T-helper 17 cell (primary cell): ENCODE measurements around the gene U2AF1L4. TPM values are rescaled to one million over a fixed set of nuclear protein-coding genes. Genes with fewer than 3 reads are reported as not detected.

ENCODE experiments used
- ATAC-seq: fragments of 150-1000 bp; cut with Tn5 transposase; 2 replicates; pipeline ENCODE4 v1.10.0; 2021; ENCODE audit warnings: mild to moderate bottlenecking, moderate library complexity
- DNase-seq, 3 donors: peaks; one replicate each; pipeline versions ENCODE4 v3.0.0 to v3.0.0-alpha.2; 2020 to 2021
- H3K9me3 ChIP-seq: one replicate; pipeline ENCODE4 v1.7.0; 2013; ENCODE audit warnings: low read length, mild to moderate bottlenecking; ENCODE audit not compliant: control insufficient read depth, poor library complexity, severe bottlenecking
- H3K27ac Mint-ChIP-seq: one replicate; pipeline ENCODE4 v1.8.0; 2022; ENCODE audit warnings: mild to moderate bottlenecking, moderate library complexity, mixed read lengths
- H3K27me3 Mint-ChIP-seq: one replicate; pipeline ENCODE4 v1.8.0; 2022; ENCODE audit warnings: mixed read lengths
- H3K36me3 Mint-ChIP-seq: one replicate; pipeline ENCODE4 v1.8.0; 2022; ENCODE audit warnings: low read depth, mixed read lengths
- H3K4me1 Mint-ChIP-seq: one replicate; pipeline ENCODE4 v1.8.0; 2022; ENCODE audit warnings: mild to moderate bottlenecking, mixed read lengths
- H3K4me3 Mint-ChIP-seq: one replicate; pipeline ENCODE4 v1.8.0; 2022; ENCODE audit warnings: mild to moderate bottlenecking, moderate library complexity, mixed read lengths
- total RNA-seq, 4 donors: library from RNA in 2 of 4; stranded (reverse) in 2 of 4; gene quantifications; one replicate each; pipeline ENCODE4 v1.2.3 and lab custom pipeline; 2022 to 2026

U2AF1L4 gene
- total RNA-seq, 2 donors from 2014 or later: 48.1 to 68.2 TPM

DNA sequence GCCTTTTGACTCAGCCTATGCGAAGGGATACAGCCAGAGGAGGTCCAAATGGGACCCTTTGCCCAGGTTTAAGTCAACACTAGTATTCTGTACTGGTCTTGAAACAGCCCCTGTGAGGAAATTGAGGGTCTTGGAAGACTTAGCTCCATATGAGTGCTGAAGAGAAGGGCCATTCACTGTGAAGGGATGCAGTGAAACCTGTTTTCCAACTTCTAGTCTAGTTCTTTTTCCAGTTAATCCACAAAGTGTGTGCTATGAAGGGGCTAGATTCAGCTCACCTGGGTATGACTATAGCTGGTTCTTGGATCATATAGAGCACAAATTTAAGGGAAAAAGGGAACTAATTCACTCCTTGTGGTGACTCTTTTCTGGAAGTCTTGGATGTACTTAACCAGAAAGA lies 36.8 kb downstream of the U2AF1L4 start:
- H3K27ac Mint-ChIP-seq: no peak overlapping the region
- ATAC-seq: no peak

DNA sequence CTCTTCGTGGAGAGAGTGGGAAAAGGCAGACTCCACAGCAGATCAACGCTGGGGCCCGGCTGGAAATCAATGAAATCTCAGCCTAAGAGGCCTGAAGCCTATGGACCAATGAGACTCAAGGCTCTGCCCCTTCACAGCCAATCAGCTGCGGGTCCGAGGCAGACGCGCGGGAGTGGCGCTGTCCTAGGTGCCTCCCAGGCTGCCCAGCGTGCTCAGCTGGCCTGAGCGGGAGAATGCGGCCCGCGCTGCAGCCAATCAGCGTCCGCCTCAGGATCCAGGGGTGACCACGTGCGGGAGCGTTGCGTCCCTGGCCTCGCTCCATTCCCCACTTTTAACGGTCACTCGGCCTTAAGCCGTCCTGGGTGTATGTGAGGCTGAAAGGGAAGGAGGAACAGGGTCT lies 41.0 kb downstream of the U2AF1L4 start, which contains the start of gene ZBTB32:
ZBTB32 (plus strand) TSS at position 341 of the 400 bp plus-strand sequence. CDS start 10,069 bp downstream, outside the sequence.
- Mint-ChIP-seq H3K36me3 (no peaks in the 10 kb centered on the region), H3K4me1 (peaks cover 6% of the 10 kb centered on the region), H3K27ac (no peak within 1 kb of the TSS), H3K27me3 (peaks cover 6% of the 10 kb centered on the region), H3K4me3 (no peak within 1 kb of the TSS)
- no peak for ATAC-seq
- no peak for DNase-seq
- no peaks in the 10 kb centered on the region for H3K9me3 ChIP-seq

More for the DNA sequence above, 36.8 kb downstream of the U2AF1L4 start:
- no peak for DNase-seq
- Mint-ChIP-seq H3K27me3 (no peaks in the 10 kb centered on the region), H3K36me3 (no peaks in the 10 kb centered on the region), H3K4me1 (peaks cover 17% of the 10 kb centered on the region), H3K4me3 (no peak overlapping the region)
- H3K9me3 ChIP-seq: no peaks in the 10 kb centered on the region

DNA sequence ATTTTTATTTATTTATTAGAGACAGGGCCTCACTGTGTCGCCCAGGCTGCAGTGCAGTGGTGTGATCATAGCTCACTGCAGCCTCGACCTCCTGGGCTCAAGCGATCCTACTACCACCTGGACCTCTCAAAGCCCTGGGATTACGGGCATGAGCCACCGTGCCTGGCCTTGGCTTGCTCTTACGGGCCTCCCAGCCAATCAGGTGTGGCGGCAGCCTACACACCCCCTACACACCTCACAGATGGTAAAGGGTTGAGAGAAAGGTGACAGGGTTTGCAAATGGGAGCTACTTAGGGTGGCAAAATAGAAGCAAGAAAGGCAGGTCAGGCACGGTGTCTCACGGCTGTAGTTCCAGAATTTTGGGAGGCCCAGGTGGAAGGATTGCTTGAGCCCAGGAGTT lies 41.9 kb downstream of the U2AF1L4 start:
- Mint-ChIP-seq H3K4me1 (peaks cover 6% of the 10 kb centered on the region), H3K27ac (no peak overlapping the region), H3K36me3 (no peaks in the 10 kb centered on the region), H3K27me3 (peaks cover 6% of the 10 kb centered on the region), H3K4me3 (peak overlapping the region; percentile 97)
- no peaks in the 10 kb centered on the region for H3K9me3 ChIP-seq
- DNase-seq (no peak), ATAC-seq (no peak)

DNA sequence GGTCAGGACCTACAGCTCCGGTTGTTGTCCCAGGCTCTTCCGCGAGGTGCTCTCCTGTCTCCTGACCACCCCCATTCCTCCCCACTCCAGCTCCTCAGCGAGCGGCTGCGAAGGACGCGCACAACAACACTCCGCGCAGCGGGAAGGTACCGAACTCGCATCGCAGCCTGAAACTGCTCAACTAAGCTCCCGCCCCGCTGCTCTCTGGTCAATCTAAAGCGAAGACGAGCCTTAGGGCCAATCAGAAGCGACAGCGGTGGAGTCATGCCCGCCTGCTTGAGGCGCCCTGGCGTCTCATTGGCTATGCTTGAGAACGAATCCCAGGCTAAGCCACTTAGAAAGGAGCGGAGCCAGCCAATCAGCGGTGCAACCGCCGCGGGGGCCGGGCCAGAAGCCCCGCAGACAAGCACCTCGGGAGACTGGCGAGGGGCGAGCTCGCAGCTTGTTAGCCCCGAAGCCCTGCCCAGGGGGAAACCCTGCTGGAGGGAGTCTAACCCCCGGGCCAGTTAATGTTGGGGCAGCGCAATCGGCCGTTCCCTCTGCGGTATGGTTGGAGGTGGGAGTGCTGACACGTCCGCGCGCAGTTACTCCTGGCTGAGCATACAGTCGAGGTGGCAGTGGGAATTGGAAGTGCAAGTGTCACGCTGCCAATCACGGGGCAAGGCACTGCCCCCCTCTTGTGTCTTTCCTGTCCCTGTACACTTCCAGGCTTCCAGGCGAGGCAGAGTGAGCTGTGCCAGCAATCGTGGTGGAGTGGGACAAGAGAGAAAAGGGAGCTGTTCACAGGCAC lies 42.8 kb downstream of the U2AF1L4 start:
- H3K9me3 ChIP-seq: no peaks in the 10 kb centered on the region
- H3K4me1 Mint-ChIP-seq: peaks cover 6% of the 10 kb centered on the region
- peaks cover 6% of the 10 kb centered on the region for H3K27me3 Mint-ChIP-seq
- peak overlapping the region; percentile 97 for H3K4me3 Mint-ChIP-seq
- no peaks in the 10 kb centered on the region for H3K36me3 Mint-ChIP-seq
- DNase-seq (peak; percentile 83 to 89 (median 83)), ATAC-seq (peak; percentile 100)
- H3K27ac Mint-ChIP-seq: peak overlapping the region; percentile 95

DNA sequence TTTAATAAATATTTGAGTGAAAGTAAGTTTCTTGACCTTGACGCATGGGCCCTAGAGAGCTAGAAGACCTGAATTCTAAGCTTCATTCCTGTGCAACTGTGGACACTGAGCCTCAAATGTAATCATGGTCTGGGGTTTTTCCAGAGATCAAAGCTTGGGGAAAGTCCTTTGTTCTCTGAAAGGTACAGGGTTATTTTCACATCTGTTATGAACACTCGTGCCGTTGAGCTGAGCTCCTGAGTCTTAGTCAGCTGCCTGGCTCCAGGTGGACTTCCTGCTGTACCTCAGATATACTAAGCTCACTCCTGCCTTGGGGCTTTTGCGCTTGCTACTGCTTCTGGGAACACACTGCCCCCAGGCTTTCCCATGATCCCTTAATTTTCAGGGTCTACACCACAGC lies 48.4 kb downstream of the U2AF1L4 start:
- Mint-ChIP-seq H3K27me3 (no peaks in the 10 kb centered on the region), H3K4me3 (no peak overlapping the region), H3K36me3 (no peaks in the 10 kb centered on the region), H3K4me1 (peaks cover 3% of the 10 kb centered on the region), H3K27ac (no peak overlapping the region)
- ATAC-seq (no peak), DNase-seq (no peak)
- no peaks in the 10 kb centered on the region for H3K9me3 ChIP-seq

DNA sequence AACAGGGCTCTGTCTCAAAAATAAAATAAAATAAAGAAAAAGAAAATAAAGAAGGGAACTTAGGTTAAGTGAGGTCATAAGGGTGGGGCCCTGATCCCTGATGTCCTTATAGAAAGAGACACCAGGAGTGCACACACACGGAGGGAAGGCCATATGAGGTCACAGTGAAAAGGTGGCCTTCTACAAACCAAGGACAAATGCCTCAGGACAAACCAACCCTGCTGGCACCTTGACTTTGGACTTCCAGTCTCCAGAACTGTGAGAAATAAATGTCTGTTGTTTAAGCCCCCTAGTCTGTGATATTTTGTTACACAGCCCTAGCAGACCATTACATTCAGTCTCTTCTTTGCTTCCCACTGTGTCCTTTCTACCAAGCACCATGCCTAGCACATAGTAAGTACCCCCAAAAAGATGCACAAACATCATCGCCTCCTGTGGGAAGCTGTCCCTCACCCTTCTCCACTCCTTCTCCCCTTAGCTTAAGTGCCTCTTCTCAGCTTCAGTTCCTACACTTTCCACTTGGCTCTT lies 49.3 kb downstream of the U2AF1L4 start:
- Mint-ChIP-seq H3K4me1 (peaks cover 3% of the 10 kb centered on the region), H3K27ac (no peak overlapping the region), H3K36me3 (no peaks in the 10 kb centered on the region), H3K4me3 (no peak overlapping the region), H3K27me3 (no peaks in the 10 kb centered on the region)
- DNase-seq (no peak), ATAC-seq (no peak)
- no peaks in the 10 kb centered on the region for H3K9me3 ChIP-seq

GRCh38 chr19:35693835-35694599 lies 51.2 kb downstream of the U2AF1L4 start:
- ATAC-seq (peak; percentile 100), DNase-seq (peak; percentile 72 to 88 (median 79))
- Mint-ChIP-seq H3K36me3 (no peaks in the 10 kb centered on the region), H3K4me1 (peaks cover 3% of the 10 kb centered on the region), H3K27ac (no peak overlapping the region), H3K4me3 (no peak overlapping the region), H3K27me3 (peaks cover 6% of the 10 kb centered on the region)
- H3K9me3 ChIP-seq: no peaks in the 10 kb centered on the region

- H3K36me3 Mint-ChIP-seq: no peaks in the 10 kb centered on the region
- no peaks in the 10 kb centered on the region for H3K9me3 ChIP-seq
- peaks cover 6% of the 10 kb centered on the region for H3K27me3 Mint-ChIP-seq
- H3K27ac Mint-ChIP-seq: peak overlapping the region; percentile 16
- peak; percentile 12 for ATAC-seq
- H3K4me3 Mint-ChIP-seq: no peak overlapping the region
- DNase-seq: no peak
- peaks cover 3% of the 10 kb centered on the region for H3K4me1 Mint-ChIP-seq
Measured at GRCh38 chr19:35693422-35693821, 51.8 kb downstream of the U2AF1L4 start.

Other genes starting within 250 kb of the U2AF1L4 start
- not detected for gene DMKN, start 231.8 kb downstream of the U2AF1L4 start, total RNA-seq
- gene SBSN, start 217.1 kb downstream of the U2AF1L4 start, total RNA-seq: not detected
- not detected for gene GAPDHS, start 212.0 kb downstream of the U2AF1L4 start, total RNA-seq
- 10 to 100 TPM; 30.5 to 37.0 TPM for gene TMEM147, start 199.8 kb downstream of the U2AF1L4 start, total RNA-seq
- not detected for gene ATP4A, start 181.8 kb downstream of the U2AF1L4 start, total RNA-seq
- not detected for gene PMIS2, start 159.2 kb downstream of the U2AF1L4 start, total RNA-seq
- gene HAUS5, start 132.7 kb downstream of the U2AF1L4 start, total RNA-seq: 10 to 100 TPM; 24.0 to 27.0 TPM
- 10 to 100 TPM; 39.6 to 40.8 TPM for gene RBM42, start 116.4 kb downstream of the U2AF1L4 start, total RNA-seq
- under 1 TPM; 0.50 to 0.52 TPM for gene ETV2, start 103.7 kb downstream of the U2AF1L4 start, total RNA-seq
- gene COX6B1, start 97.1 kb downstream of the U2AF1L4 start, total RNA-seq: 100 to 1,000 TPM; 194 to 206 TPM
- under 1 TPM in 1 of 2 donors, not detected in 1; 0.44 TPM for gene UPK1A, start 78.9 kb downstream of the U2AF1L4 start, total RNA-seq
- 1 to 10 TPM; 3.4 to 5.0 TPM for gene ZBTB32, start 40.9 kb downstream of the U2AF1L4 start, total RNA-seq
- gene KMT2B, start 27.4 kb downstream of the U2AF1L4 start, total RNA-seq: 10 to 100 TPM; 74.0 to 76.1 TPM
- gene IGFLR1, start 3.0 kb downstream of the U2AF1L4 start, total RNA-seq: 10 to 100 TPM; 48.1 to 59.0 TPM
- gene PSENEN, start 233 bp upstream of the U2AF1L4 start, total RNA-seq: 10 to 100 TPM; 21.2 to 24.9 TPM
- 10 to 100 TPM; 12.6 to 13.6 TPM for gene LIN37, start 3.2 kb upstream of the U2AF1L4 start, total RNA-seq
- gene HSPB6, start 11.6 kb upstream of the U2AF1L4 start, total RNA-seq: not detected
- 10 to 100 TPM; 36.2 to 36.6 TPM for gene PROSER3, start 12.8 kb upstream of the U2AF1L4 start, total RNA-seq
- 10 to 100 TPM; 16.4 to 20.5 TPM for gene ARHGAP33, start 30.1 kb upstream of the U2AF1L4 start, total RNA-seq
- gene PRODH2, start 67.4 kb upstream of the U2AF1L4 start, total RNA-seq: not detected
- not detected for gene NPHS1, start 107.1 kb upstream of the U2AF1L4 start, total RNA-seq
- not detected for gene KIRREL2, start 111.5 kb upstream of the U2AF1L4 start, total RNA-seq
- gene APLP1, start 123.2 kb upstream of the U2AF1L4 start, total RNA-seq: not detected
- gene NFKBID, start 155.1 kb upstream of the U2AF1L4 start, total RNA-seq: 100 to 1,000 TPM; 128 to 140 TPM
- gene HCST, start 157.1 kb upstream of the U2AF1L4 start, total RNA-seq: 10 to 100 TPM; 63.0 to 73.7 TPM
- gene TYROBP, start 162.9 kb upstream of the U2AF1L4 start, total RNA-seq: 10 to 100 TPM in 1 of 2 donors, 1 to 10 TPM in 1; 5.9 to 16.7 TPM
- 1 to 10 TPM; 6.8 to 8.7 TPM for gene LRFN3, start 191.0 kb upstream of the U2AF1L4 start, total RNA-seq
- gene SDHAF1, start 249.8 kb upstream of the U2AF1L4 start, total RNA-seq: 1 to 10 TPM; 6.2 to 6.9 TPM